H9 (cell line): ENCODE results near the gene CDC5L. TPM values are rescaled to one million over a fixed set of nuclear protein-coding genes. Genes with fewer than 3 reads are reported as not detected.

Experiments used
- DNase-seq: peaks from one replicate; pipeline ENCODE4 v3.0.0-alpha.2; 2017
- H2AFZ ChIP-seq: one replicate; pipeline ENCODE4 v1.6.1; 2013; ENCODE audit warnings: mild to moderate bottlenecking, low read length, control low read depth, moderate library complexity
- H2AK5ac ChIP-seq: 2 replicates; pipeline ENCODE4 v1.6.1; 2013; ENCODE audit warnings: low read length, control low read depth, mixed read lengths; ENCODE audit not compliant: insufficient read length
- H2BK120ac ChIP-seq: one replicate; pipeline ENCODE4 v1.6.1; 2013; ENCODE audit warnings: low read depth, mild to moderate bottlenecking, low read length, control low read depth, inconsistent platforms; ENCODE audit not compliant: poor library complexity, severe bottlenecking
- H2BK12ac ChIP-seq: 2 replicates; pipeline ENCODE4 v1.6.1; 2013; ENCODE audit warnings: low read length, control low read depth, mixed read lengths, low read depth; ENCODE audit not compliant: insufficient read length
- H2BK15ac ChIP-seq: 2 replicates; pipeline ENCODE4 v1.6.1; 2013; ENCODE audit warnings: low read depth, low read length, control low read depth
- H2BK20ac ChIP-seq: one replicate; pipeline ENCODE4 v1.6.1; 2013; ENCODE audit warnings: low read depth, mild to moderate bottlenecking, low read length, control low read depth, inconsistent platforms; ENCODE audit not compliant: poor library complexity, severe bottlenecking
- H2BK5ac ChIP-seq: 2 replicates; pipeline ENCODE4 v1.6.1; 2013; ENCODE audit warnings: low read length, control low read depth, mixed read lengths; ENCODE audit not compliant: insufficient read length
- H3K14ac ChIP-seq: 2 replicates; pipeline ENCODE4 v1.6.1; 2013; ENCODE audit warnings: low read length, control low read depth; ENCODE audit not compliant: insufficient read depth
- H3K18ac ChIP-seq: 2 replicates; pipeline ENCODE4 v1.6.1; 2013; ENCODE audit warnings: low read depth, mild to moderate bottlenecking, mixed read lengths, low read length, control low read depth; ENCODE audit not compliant: insufficient read length
- H3K23ac ChIP-seq: 2 replicates; pipeline ENCODE4 v1.6.1; 2013; ENCODE audit warnings: low read length, control low read depth, mixed read lengths, low read depth; ENCODE audit not compliant: insufficient read length
- H3K23me2 ChIP-seq: 2 replicates; pipeline ENCODE4 v1.6.1; 2013; ENCODE audit warnings: low read depth, mild to moderate bottlenecking, mixed read lengths, low read length, control low read depth; ENCODE audit not compliant: insufficient read length, poor library complexity, severe bottlenecking
- H3K27ac ChIP-seq: 2 replicates; pipeline ENCODE4 v1.5.1; 2013; ENCODE audit warnings: low read length, control low read depth, mixed read lengths, low read depth; ENCODE audit not compliant: insufficient read length
- H3K27me3 ChIP-seq: 2 replicates; pipeline ENCODE4 v1.6.1; 2013; ENCODE audit warnings: low read length, control low read depth, inconsistent platforms; ENCODE audit not compliant: insufficient read depth
- H3K4ac ChIP-seq: 2 replicates; pipeline ENCODE4 v1.6.1; 2013; ENCODE audit warnings: low read depth, mild to moderate bottlenecking, control low read depth, inconsistent platforms, low read length, moderate library complexity
- H3K4me1 ChIP-seq: 2 replicates; pipeline ENCODE4 v1.6.1; 2013; ENCODE audit warnings: low read length, control low read depth, inconsistent platforms; ENCODE audit not compliant: insufficient read depth
- H3K4me2 ChIP-seq: 2 replicates; pipeline ENCODE4 v1.6.1; 2013; ENCODE audit warnings: low read length, control low read depth, mixed read lengths; ENCODE audit not compliant: insufficient read length, insufficient read depth
- H3K56ac ChIP-seq: 2 replicates; pipeline ENCODE4 v1.6.1; 2013; ENCODE audit warnings: low read depth, mild to moderate bottlenecking, mixed read lengths, low read length, control low read depth; ENCODE audit not compliant: insufficient read length
- H3K79me1 ChIP-seq: 2 replicates; pipeline ENCODE4 v1.6.1; 2013; ENCODE audit warnings: low read depth, mild to moderate bottlenecking, moderate library complexity, low read length, control low read depth, inconsistent platforms; ENCODE audit not compliant: insufficient read depth, poor library complexity, severe bottlenecking
- H3K79me2 ChIP-seq: 2 replicates; pipeline ENCODE4 v1.6.1; 2013; ENCODE audit warnings: low read length, control low read depth, inconsistent platforms; ENCODE audit not compliant: insufficient read depth
- H3K9ac ChIP-seq: 2 replicates; pipeline ENCODE4 v1.6.1; 2013; ENCODE audit warnings: low read length, control low read depth, mixed read lengths; ENCODE audit not compliant: insufficient read length; ENCODE audit errors: extremely low read depth
- H3K9me3 ChIP-seq: one replicate; pipeline ENCODE4 v1.6.1; 2013; ENCODE audit warnings: low read depth, low read length, inconsistent platforms; ENCODE audit not compliant: control insufficient read depth
- H3T11ph ChIP-seq: one replicate; pipeline ENCODE4 v1.6.1; 2013; ENCODE audit warnings: mild to moderate bottlenecking, low read length, control low read depth, inconsistent platforms
- H4K20me1 ChIP-seq: one replicate; pipeline ENCODE4 v1.6.1; 2013; ENCODE audit not compliant: control insufficient read depth, insufficient read length, insufficient read depth
- H4K5ac ChIP-seq: 2 replicates; pipeline ENCODE4 v1.6.1; 2013; ENCODE audit warnings: low read depth, mild to moderate bottlenecking, mixed read lengths, low read length, control low read depth; ENCODE audit not compliant: insufficient read length
- H4K8ac ChIP-seq: replicated peaks from 2 replicates; pipeline ENCODE4 v1.6.1; 2013; ENCODE audit warnings: low read length, control low read depth, mixed read lengths, low read depth; ENCODE audit not compliant: insufficient read length
- H4K91ac ChIP-seq: 2 replicates; pipeline ENCODE4 v1.6.1; 2013; ENCODE audit warnings: low read depth, mild to moderate bottlenecking, moderate library complexity, mixed read lengths, low read length, control low read depth; ENCODE audit not compliant: insufficient read length
- H3K27ac Mint-ChIP-seq, 3 experiments: 2 replicates in 2 of 3; 3 replicates in 1 of 3; pipeline ENCODE4 v1.8.0; 2020 to 2021; ENCODE audit warnings: mixed read lengths in 3 of 3, mild to moderate bottlenecking in 1 of 3, moderate library complexity in 1 of 3
- H3K27me3 Mint-ChIP-seq: 2 replicates; pipeline ENCODE4 v1.8.0; 2021; ENCODE audit warnings: low read depth, mild to moderate bottlenecking, moderate library complexity, mixed read lengths
- H3K36me3 Mint-ChIP-seq, 3 experiments: 2 replicates in 2 of 3; 3 replicates in 1 of 3; pipeline ENCODE4 v1.8.0; 2020 to 2021; ENCODE audit warnings: low read depth in 3 of 3, mixed read lengths in 3 of 3; ENCODE audit not compliant: insufficient read depth in 1 of 3
- H3K4me1 Mint-ChIP-seq, 2 experiments: 2 replicates each; pipeline ENCODE4 v1.8.0; 2020; ENCODE audit warnings: mixed read lengths in 2 of 2
- H3K4me3 Mint-ChIP-seq, 2 experiments: 2 replicates in 1 of 2; 3 replicates in 1 of 2; pipeline ENCODE4 v1.8.0; 2020 to 2021; ENCODE audit warnings: mild to moderate bottlenecking in 2 of 2, mixed read lengths in 2 of 2, moderate library complexity in 1 of 2
- H3K9me3 Mint-ChIP-seq, 2 experiments: 2 replicates in 1 of 2; 3 replicates in 1 of 2; pipeline ENCODE4 v1.8.0; 2020; ENCODE audit warnings: mild to moderate bottlenecking in 2 of 2, mixed read lengths in 2 of 2, moderate library complexity in 1 of 2
- CTCF ChIP-seq: fragments of 200-600 bp; sonication (generic); conservative IDR thresholded peaks from 3 replicates; pipeline ENCODE4 v1.8.0; 2021; ENCODE audit warnings: antibody characterized with exemption, mild to moderate bottlenecking
- WGBS: extraction: QIAGEN DNeasy Blood & Tissue Kit; methylation state at CpG from one replicate; pipeline ENCODE4 v1.1.7; 2013; ENCODE audit warnings: missing lambda C conversion rate, low lambda C conversion rate, mixed read lengths; ENCODE audit not compliant: insufficient read length; ENCODE audit errors: extremely low coverage; 5-methylcytosine and 5-hydroxymethylcytosine counted together
- total RNA-seq: library from RNA; stranded (reverse); gene quantifications from 2 replicates; pipeline ENCODE4 v1.2.1, GENCODE V29; 2021

The CDC5L gene
- total RNA-seq, 1 experiment from 2014 or later, result 34.3 TPM

GRCh38 chr6:44386364-44386928, 1.1 kb upstream of the CDC5L start:
- H3K23me2 ChIP-seq, result peaks cover 10% of the 10 kb centered on the region
- Mint-ChIP-seq H3K4me1 (peaks cover 23 to 29% of the 10 kb centered on the region in 2 experiments), H3K27me3 (no peaks in the 10 kb centered on the region), H3K27ac (peak overlapping the region; percentile 100; a peak in 5 of 7 replicates), H3K9me3 (no peaks in the 10 kb centered on the region), H3K4me3 (peak overlapping the region; percentile 98 to 99), H3K36me3 (peaks cover 5 to 20% (median 14%) of the 10 kb centered on the region in 3 experiments; a peak in 6 of 7 replicates)
- no peak overlapping the region for H3T11ph ChIP-seq
- no peak overlapping the region for H3K4ac ChIP-seq
- peaks cover 19% of the 10 kb centered on the region for H3K79me2 ChIP-seq
- no peak overlapping the region for H2BK5ac ChIP-seq
- no CpG with 5 or more reads among the region's 6 CpGs for WGBS
- no peak overlapping the region for H3K27ac ChIP-seq
- no peaks in the 10 kb centered on the region for H3K4me1 ChIP-seq
- no peak overlapping the region for H3K56ac ChIP-seq
- no peak overlapping the region for H4K5ac ChIP-seq
- peaks cover 13% of the 10 kb centered on the region for H3K79me1 ChIP-seq
- H3K9ac ChIP-seq, result peak overlapping the region; percentile 66
- no peaks in the 10 kb centered on the region for H4K20me1 ChIP-seq
- H2BK15ac ChIP-seq, result no peak overlapping the region
- H3K27me3 ChIP-seq, result peaks cover 2% of the 10 kb centered on the region; the same call in 1 of the 2 replicates
- no peak overlapping the region for H3K14ac ChIP-seq
- peak overlapping the region; percentile 95 for H3K4me2 ChIP-seq
- no peak overlapping the region for H4K91ac ChIP-seq
- H2BK20ac ChIP-seq, result no peak overlapping the region
- H3K9me3 ChIP-seq, result no peaks in the 10 kb centered on the region
- no peak overlapping the region for H2AK5ac ChIP-seq
- no peak overlapping the region for H4K8ac ChIP-seq
- no peak overlapping the region for H3K23ac ChIP-seq
- H2AFZ ChIP-seq, result no peak overlapping the region
- no peak overlapping the region for H3K18ac ChIP-seq
- H2BK12ac ChIP-seq, result no peak overlapping the region
- H2BK120ac ChIP-seq, result no peak overlapping the region
- no peak for DNase-seq
- TF ChIP-seq CTCF, result no peak
